Pancreas (tissue), 10 donors: Measurements from ENCODE around the gene MBD3. TPM values are rescaled to one million over a fixed set of nuclear protein-coding genes. Genes with fewer than 3 reads are reported as not detected.
"Not testable (repeated sequence)": the region's sequence is repeated elsewhere in the genome, so short reads cannot be mapped to it uniquely, and the experiment has no call there.

Experiments used
- ATAC-seq, 4 donors: fragments of 200-7000 bp; cut with Tn5 transposase; one replicate each; pipeline versions ENCODE4 v1.8.0 to v1.9.1; 2020; ENCODE audit warnings: mild to moderate bottlenecking in 4 of 4, moderate library complexity in 4 of 4
- DNase-seq, 6 donors: peaks; one replicate each; pipeline ENCODE4 v3.0.0-alpha.2; 2020
- FAIRE-seq: peaks from 2 replicates; lab custom pipeline; 2012; peaks lifted over from hg19 to GRCh38; lab: Jason Lieb, UNC
- H3K27ac ChIP-seq, 4 donors: fragments of 200-600 bp; sonication (generic); 1 replicate in 3 of 4; 2 replicates in 1 of 4; pipeline versions ENCODE4 v1.5.0 to v1.8.0; 2020
- H3K27me3 ChIP-seq, 4 donors: fragments of 200-600 bp; one replicate each; pipeline ENCODE4 v1.8.0; 2021
- H3K36me3 ChIP-seq, 3 donors: fragments of 200-600 bp; sonication (generic) in 1 of 3; one replicate each; pipeline versions ENCODE4 v1.5.0 to v1.8.0; 2020 to 2021
- H3K4me1 ChIP-seq, 3 donors: fragments of 200-600 bp; one replicate each; pipeline ENCODE4 v1.8.0; 2021
- H3K4me3 ChIP-seq, 4 donors: fragments of 200-600 bp; sonication (generic) in 2 of 4; one replicate each; pipeline versions ENCODE4 v1.5.0 to v1.8.0; 2020 to 2021
- H3K9me3 ChIP-seq, 4 donors: fragments of 200-600 bp; one replicate each; pipeline ENCODE4 v1.8.0; 2021
- CTCF ChIP-seq, 4 donors: fragments of 200-600 bp; sonication (generic) in 3 of 4; IDR thresholded peaks; one replicate each; pipeline versions ENCODE4 v1.5.0 to v1.8.0; 2021; ENCODE audit warnings: antibody characterized with exemption in 4 of 4
- WGBS, 2 donors: extraction: QIAGEN DNeasy Blood & Tissue Kit; methylation state at CpG; one replicate each; pipeline ENCODE4 v1.1.7; 2013; 5-methylcytosine and 5-hydroxymethylcytosine counted together
- intact Hi-C, 3 donors: fragments of 100-400 bp; cut with DNase I; formaldehyde crosslinking; loops; one replicate each; pipeline versions ENCODE4 v1.11.1 to v1.14.2; 2022
- polyA plus RNA-seq, 2 donors: library from polyadenylated mRNA; stranded (reverse); fragments of 200-250 nt; gene quantifications; one replicate each; pipeline ENCODE4 v1.2.3, GENCODE V29; 2013
- total RNA-seq, 6 donors: library from RNA; stranded (reverse); fragmentation: NEBNext Ultra II Directional in 4 of 6; extraction: Animal tissue kit (Norgen Biotek cat#: 25700) in 4 of 6; gene quantifications; one replicate each; pipeline versions ENCODE4 v1.2.1 to v1.2.4, GENCODE V29; 2021 to 2023
- donor health status: healthy with polysubstance abuse.
- donor health status: DM: no; HTN: no; CAD: no; lungs with moderate emphysema.
- donor health status: DM: no; HTN: no; CAD: no.
- donor health status: control.
- donor health status: control.
- donor health status: Bipolar disorder and iron deficiency.
- donor health status: DM: yes; HTN: yes; CAD: no.
- donor health status: DM: no; HTN: no; CAD: no.
- donor health status: DM: no; HTN: no; CAD: no.
- donor health status: DM: yes; HTN: yes; CAD: no.

Gene MBD3
- total and polyA plus RNA-seq, 8 donors, result 17.4 to 113 (median 30.2) TPM

GRCh38 chr19:1540365-1540925 lies 52.2 kb downstream of the MBD3 start:
- Histone ChIP-seq H3K4me3 (no peak overlapping the region), H3K36me3 (no peaks in the 10 kb centered on the region), H3K4me1 (no peaks in the 10 kb centered on the region), H3K9me3 (no peaks in the 10 kb centered on the region), H3K27me3 (no peaks in the 10 kb centered on the region), H3K27ac (no peak overlapping the region)
- ATAC-seq (no peak), FAIRE-seq (no peak), DNase-seq (no peak)
- TF ChIP-seq CTCF (IDR thresholded peaks at IDR 0.05), result no peak
- intact Hi-C loops, result loop anchor here in 2 of 3 donors (10.0 kb wide), 1 partner anchor 224 kb away; no protein-coding TSS in a partner anchor
- 28 to 42% methylated on average over 17 of the region's 17 CpGs for WGBS, 2 donors

GRCh38 chr19:1539749-1540148 lies 52.9 kb downstream of the MBD3 start:
- not testable (repeated sequence) for ATAC-seq, H3K27me3 ChIP-seq, H3K36me3 ChIP-seq, DNase-seq, H3K27ac ChIP-seq, H3K4me3 ChIP-seq, H3K9me3 ChIP-seq, H3K4me1 ChIP-seq, FAIRE-seq
- intact Hi-C loops, result loop anchor here in 2 of 3 donors (10.0 kb wide), 1 partner anchor 225 kb away; no protein-coding TSS in a partner anchor
- WGBS, 2 donors, result 65 to 74% methylated on average over 11 of the region's 11 CpGs

DNA sequence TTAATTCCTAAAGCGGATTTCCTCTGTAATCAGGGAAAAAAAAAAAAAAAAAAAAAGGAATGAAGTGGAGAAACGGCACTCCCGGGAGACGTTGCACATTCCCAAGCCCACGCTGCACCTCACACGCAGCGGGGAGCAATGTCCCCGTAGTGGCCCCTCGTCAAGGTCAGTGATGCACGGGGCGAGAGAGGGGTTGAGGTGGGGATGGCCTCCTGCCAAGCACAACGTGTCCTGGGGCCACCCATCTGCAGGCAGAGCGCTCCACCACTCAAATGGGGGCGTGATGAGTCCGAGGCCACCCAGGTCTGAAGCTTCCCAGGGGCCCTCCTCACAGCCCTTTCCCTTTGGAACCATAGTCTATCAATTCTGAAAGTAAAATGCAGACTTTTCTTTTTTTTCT lies 53.7 kb downstream of the MBD3 start:
- no peak for TF ChIP-seq CTCF (IDR thresholded peaks at IDR 0.05)
- H3K4me1 ChIP-seq, result no peaks in the 10 kb centered on the region
- H3K9me3 ChIP-seq, result no peaks in the 10 kb centered on the region
- H3K36me3 ChIP-seq, result no peaks in the 10 kb centered on the region
- intact Hi-C loops, result no loop called here
- DNase-seq (no peak), ATAC-seq (no peak), FAIRE-seq (no peak)
- no peaks in the 10 kb centered on the region for H3K27me3 ChIP-seq
- H3K27ac ChIP-seq, result no peak overlapping the region
- WGBS, 2 donors, result 11 to 17% methylated on average over 14 to 15 of the region's 15 CpGs
- H3K4me3 ChIP-seq, result no peak overlapping the region

GRCh38 chr19:1535699-1536098 lies 57.0 kb downstream of the MBD3 start:
- FAIRE-seq, H3K36me3 ChIP-seq, DNase-seq, H3K9me3 ChIP-seq, H3K27me3 ChIP-seq, H3K4me3 ChIP-seq, intact Hi-C loops, H3K27ac ChIP-seq, H3K4me1 ChIP-seq, ATAC-seq: not testable (repeated sequence)
- WGBS, 2 donors, result 92 to 93% methylated on average over 7 of the region's 7 CpGs

DNA sequence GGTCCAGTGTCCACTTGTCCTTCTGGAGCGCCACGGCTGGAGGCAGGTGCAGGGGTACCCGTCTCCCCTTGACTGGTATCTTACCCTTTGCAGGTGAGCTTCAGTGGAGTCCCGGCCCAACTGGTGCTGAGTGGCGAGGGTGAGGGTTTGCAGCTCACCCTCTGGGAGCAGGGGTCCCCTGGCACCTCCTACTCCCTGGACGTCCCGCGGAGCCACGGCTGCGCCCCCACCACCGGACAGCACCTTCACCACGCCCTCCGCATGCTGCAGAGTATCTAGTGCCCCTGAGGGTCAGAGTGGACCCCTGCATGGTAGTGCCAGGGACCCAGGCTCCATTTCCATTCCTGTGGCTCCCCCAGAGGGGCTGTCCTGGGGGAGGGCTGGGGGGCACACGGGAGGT lies 57.7 kb downstream of the MBD3 start:
- Histone ChIP-seq H3K27ac (no peak overlapping the region), H3K36me3 (no peaks in the 10 kb centered on the region), H3K27me3 (no peaks in the 10 kb centered on the region), H3K9me3 (no peaks in the 10 kb centered on the region), H3K4me3 (no peak overlapping the region), H3K4me1 (no peaks in the 10 kb centered on the region)
- FAIRE-seq (no peak), ATAC-seq (no peak), DNase-seq (peak in 1 of 6 donors; percentile 43)
- intact Hi-C loops, result no loop called here
- WGBS, 2 donors, result 75 to 79% methylated on average over 14 of the region's 14 CpGs
- no peak for TF ChIP-seq CTCF (IDR thresholded peaks at IDR 0.05)

GRCh38 chr19:1533510-1534150 lies 59.0 kb downstream of the MBD3 start:
- intact Hi-C loops, result no loop called here
- no peak overlapping the region for H3K4me3 ChIP-seq
- ATAC-seq, result no peak
- no peak for TF ChIP-seq CTCF (IDR thresholded peaks at IDR 0.05)
- H3K9me3 ChIP-seq, result no peaks in the 10 kb centered on the region
- no peak for FAIRE-seq
- no peak for DNase-seq
- H3K4me1 ChIP-seq, result no peaks in the 10 kb centered on the region
- H3K36me3 ChIP-seq, result no peaks in the 10 kb centered on the region
- no peaks in the 10 kb centered on the region for H3K27me3 ChIP-seq
- WGBS, 2 donors, result 54 to 57% methylated on average over 21 to 23 of the region's 23 CpGs
- no peak overlapping the region for H3K27ac ChIP-seq
